ENCODE results near the gene IL17C.

Gene IL17C

GRCh38 chr16:88638323-88639230 is at the start of gene IL17C:
Gene IL17C, plus strand, starts transcription at chr16:88638572. Its CDS starts 70 bp downstream, at chr16:88638642.
- TF ChIP-seq POLR2A (IDR thresholded peaks at IDR 0.05; ENCODE audit: low read length): no peak
- TF ChIP-seq GATA1 (IDR thresholded peaks at IDR 0.05; ENCODE audit: low read depth, low read length): no peak
- DNase-seq: no peak

DNA sequence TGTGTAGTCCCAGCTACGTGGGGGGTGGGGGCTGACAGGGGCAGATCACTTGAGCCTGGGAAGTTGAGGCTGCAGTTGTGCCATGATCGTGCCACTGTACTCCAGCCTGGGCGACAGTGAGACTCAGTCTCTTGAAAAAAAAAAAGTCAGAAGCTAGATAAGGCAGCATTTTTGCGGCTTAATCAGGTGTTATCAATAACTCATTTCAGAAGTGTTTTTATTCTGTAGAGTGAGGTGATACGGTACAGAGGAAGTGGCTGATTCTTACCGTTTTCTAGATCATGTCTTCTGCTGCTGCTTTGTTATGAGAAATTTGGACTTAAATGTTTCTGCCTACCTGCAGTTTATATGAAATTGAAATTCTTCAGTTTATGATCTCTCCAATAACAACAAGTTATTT is 49.6 kb upstream of the IL17C start:
- TF ChIP-seq GATA1 (IDR thresholded peaks at IDR 0.05; ENCODE audit: low read depth, low read length): no peak
- no peak for TF ChIP-seq POLR2A (IDR thresholded peaks at IDR 0.05; ENCODE audit: low read length)
- DNase-seq: no peak

DNA sequence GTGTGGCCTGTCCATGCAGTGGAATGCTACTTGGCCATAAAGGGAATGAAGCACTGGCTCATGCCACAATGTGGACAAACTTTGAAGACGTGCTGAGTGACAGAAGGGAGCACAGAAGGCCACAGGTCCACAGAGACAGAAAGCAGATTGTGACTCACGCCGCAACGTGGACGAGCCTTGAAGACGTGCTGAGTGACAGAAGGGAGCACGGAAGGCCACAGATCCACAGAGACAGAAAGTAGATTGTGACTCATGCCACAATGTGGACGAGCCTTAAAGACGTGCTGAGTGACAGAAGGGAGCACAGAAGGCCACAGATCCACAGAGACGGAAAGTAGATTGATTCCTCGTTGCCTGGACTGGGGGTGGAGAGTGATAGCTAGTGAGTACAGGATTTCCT is 48.9 kb upstream of the IL17C start:
- DNase-seq: no peak
- TF ChIP-seq POLR2A (IDR thresholded peaks at IDR 0.05; ENCODE audit: low read length) (no peak), GATA1 (IDR thresholded peaks at IDR 0.05; ENCODE audit: low read depth, low read length) (no peak)

DNA sequence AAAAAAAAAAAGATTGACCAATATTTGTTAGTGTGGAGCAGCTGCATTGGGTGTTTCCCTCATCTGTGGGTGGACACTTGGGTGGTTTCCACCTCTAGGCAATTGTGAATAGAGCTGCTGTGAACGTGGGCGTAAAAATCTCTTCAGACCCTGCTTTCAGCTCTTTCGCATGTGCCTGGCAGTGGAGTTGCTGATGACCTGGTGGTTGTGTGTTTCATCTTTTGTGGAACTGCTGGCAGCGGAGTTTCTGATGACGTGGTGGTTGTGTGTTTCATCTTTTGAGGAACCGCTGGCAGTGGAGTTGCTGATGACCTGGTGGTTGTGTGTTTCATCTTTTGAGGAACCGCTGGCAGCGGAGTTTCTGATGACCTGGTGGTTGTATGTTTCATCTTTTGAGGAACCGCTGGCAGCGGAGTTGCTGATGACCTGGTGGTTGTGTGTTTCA is 46.8 kb upstream of the IL17C start:
- TF ChIP-seq GATA1 (IDR thresholded peaks at IDR 0.05; ENCODE audit: low read depth, low read length) (no peak), POLR2A (IDR thresholded peaks at IDR 0.05; ENCODE audit: low read length) (no peak)
- DNase-seq: no peak

GRCh38 chr16:88593061-88593460 is 45.3 kb upstream of the IL17C start:
- no peak for TF ChIP-seq POLR2A (IDR thresholded peaks at IDR 0.05; ENCODE audit: low read length)
- TF ChIP-seq GATA1 (IDR thresholded peaks at IDR 0.05; ENCODE audit: low read depth, low read length): no peak
- DNase-seq: no peak

DNA sequence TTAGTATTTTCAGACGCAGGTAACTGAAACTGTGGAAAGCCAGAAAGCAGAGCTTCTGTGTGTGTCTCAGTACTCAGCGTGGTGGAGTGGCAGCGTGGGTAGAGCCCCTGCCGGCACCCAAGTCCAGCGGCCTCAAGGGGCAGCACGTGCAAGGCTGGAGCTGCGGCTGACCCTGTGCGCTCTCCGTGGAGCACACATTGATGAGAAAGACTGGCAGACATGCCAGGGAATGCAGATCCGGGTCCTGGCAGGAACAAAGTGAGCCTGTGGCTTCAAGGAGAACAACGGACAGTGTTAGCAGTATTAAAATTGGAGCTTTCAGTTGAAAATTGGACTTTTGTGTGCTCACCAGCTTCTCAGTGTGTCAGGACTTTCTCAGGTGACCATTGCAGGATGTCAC is 44.9 kb upstream of the IL17C start:
- TF ChIP-seq GATA1 (IDR thresholded peaks at IDR 0.05; ENCODE audit: low read depth, low read length): no peak
- DNase-seq: no peak

DNA sequence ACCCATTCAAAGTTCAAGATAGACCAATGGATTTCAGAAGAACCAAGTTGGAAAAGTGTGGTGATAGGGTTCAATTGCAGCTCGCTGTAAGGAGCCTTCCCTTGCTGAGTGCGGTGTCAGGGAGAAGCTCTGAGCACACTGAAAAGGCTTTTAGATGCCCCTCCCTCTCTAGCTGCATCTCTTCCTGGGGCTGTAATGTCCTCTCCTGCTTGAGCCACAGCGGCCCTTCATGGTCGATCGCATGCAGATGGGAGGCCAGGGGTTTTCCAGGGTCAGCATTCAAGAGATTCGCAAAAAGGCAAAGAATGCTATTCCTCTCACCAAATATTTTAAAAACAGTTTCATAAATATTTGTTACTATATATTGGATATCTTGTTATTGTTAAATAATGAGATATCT is 44.5 kb upstream of the IL17C start:
- no peak for TF ChIP-seq POLR2A (IDR thresholded peaks at IDR 0.05; ENCODE audit: low read length)
- TF ChIP-seq GATA1 (IDR thresholded peaks at IDR 0.05; ENCODE audit: low read depth, low read length): no peak
- DNase-seq: no peak

GRCh38 chr16:88595101-88595500 is 43.3 kb upstream of the IL17C start:
- no peak for TF ChIP-seq GATA1 (IDR thresholded peaks at IDR 0.05; ENCODE audit: low read depth, low read length)
- no peak for TF ChIP-seq POLR2A (IDR thresholded peaks at IDR 0.05; ENCODE audit: low read length)
- no peak for DNase-seq

GRCh38 chr16:88595921-88596320 is 42.5 kb upstream of the IL17C start:
- no peak for TF ChIP-seq GATA1 (IDR thresholded peaks at IDR 0.05; ENCODE audit: low read depth, low read length)
- TF ChIP-seq POLR2A (IDR thresholded peaks at IDR 0.05; ENCODE audit: low read length): no peak

DNA sequence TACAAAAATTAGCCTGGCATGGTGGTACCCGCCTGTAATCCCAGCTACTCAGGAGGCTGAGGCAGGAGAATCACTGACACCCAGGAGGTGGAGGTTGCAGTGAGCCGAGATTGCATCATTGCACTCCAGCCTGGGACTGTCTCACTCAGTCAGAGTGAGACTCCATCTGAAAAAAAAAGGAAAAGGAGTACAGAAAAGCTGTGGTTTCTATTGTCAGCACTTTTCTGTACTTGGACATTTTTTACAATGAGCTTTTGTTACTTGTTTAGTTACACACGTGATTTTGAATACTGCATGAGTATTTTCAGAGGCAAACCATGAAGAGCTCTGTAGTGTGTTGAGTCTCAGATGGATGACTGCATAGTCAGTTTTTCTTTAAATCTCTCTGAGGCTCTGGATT is 41.9 kb upstream of the IL17C start:
- no peak for TF ChIP-seq POLR2A (IDR thresholded peaks at IDR 0.05; ENCODE audit: low read length)
- TF ChIP-seq GATA1 (IDR thresholded peaks at IDR 0.05; ENCODE audit: low read depth, low read length): no peak
- DNase-seq: no peak

More at GRCh38 chr16:88595921-88596320, 42.5 kb upstream of the IL17C start:
- DNase-seq: no peak

- no peak for DNase-seq
- TF ChIP-seq GATA1 (IDR thresholded peaks at IDR 0.05; ENCODE audit: low read depth, low read length): no peak
- no peak for TF ChIP-seq POLR2A (IDR thresholded peaks at IDR 0.05; ENCODE audit: low read length)
Measured at GRCh38 chr16:88597856-88598491, 40.4 kb upstream of the IL17C start.

DNA sequence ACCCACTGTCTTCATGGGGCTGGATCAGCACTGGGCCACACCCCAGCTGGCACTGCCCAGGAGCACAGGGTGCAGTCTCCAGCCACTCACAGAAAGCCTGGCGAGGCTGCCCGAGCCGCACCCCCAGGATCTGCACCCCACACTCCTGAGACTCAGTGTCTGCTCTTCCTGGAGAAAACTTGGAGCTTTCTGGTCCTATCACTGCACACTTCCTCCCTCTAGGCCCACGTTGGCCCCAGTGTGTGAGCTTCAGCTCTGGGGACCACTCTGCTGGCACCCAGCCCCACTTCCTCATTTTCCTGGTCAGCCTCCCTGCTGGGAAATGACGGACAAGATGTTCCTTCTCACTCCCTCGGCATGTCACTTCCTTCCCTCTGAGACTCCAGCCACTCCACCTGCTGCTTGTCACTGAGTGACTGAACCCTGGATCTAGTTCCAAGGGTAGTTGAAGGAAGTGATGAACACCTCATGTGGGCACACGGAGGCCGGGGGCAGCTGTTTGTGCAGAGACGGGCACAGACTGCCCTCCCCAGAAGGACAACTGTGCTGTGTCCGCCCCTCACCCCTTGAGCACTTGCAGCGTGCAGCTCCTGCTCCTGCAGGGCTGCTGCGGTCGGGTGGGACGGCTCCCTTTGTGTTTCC is 39.2 kb upstream of the IL17C start:
- TF ChIP-seq GATA1 (IDR thresholded peaks at IDR 0.05; ENCODE audit: low read depth, low read length) (no peak), POLR2A (IDR thresholded peaks at IDR 0.05; ENCODE audit: low read length) (no peak)
- no peak for DNase-seq

DNA sequence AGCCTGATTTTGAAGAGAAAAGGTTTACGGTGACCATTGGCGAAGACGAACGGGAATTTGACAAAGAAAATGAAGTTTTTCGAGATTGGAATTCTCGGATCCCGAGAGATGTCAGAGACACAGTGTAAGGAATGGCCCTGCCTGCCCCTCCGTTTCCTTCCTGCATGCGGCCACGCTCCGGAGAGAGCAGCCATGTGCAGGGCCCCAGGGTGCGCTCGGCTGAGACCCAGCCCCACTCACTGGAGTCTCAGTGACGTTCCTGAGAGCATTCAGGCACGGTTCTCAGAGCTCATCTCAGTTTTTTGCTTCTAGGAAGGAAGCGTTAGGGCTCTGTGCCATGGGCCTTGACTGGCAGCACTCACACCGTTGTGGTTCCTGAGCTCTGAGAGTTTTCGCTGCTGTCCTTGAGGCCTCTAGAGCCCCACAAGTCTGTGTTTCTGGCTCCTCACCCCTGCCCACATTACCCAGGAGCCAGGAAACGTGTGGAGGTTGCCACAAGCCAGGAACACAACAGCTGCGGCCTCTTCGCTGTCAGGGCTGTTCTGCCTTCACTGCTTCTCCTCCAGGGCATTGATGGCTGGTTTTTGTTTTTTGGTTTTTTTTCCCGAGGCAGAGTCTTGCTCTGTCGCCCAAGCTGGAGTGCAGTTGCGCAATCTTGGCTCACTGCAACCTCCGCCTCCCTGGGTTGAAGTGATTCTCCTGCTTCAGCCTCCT is 38.4 kb upstream of the IL17C start:
- DNase-seq: no peak
- TF ChIP-seq GATA1 (IDR thresholded peaks at IDR 0.05; ENCODE audit: low read depth, low read length): no peak
- no peak for TF ChIP-seq POLR2A (IDR thresholded peaks at IDR 0.05; ENCODE audit: low read length)

DNA sequence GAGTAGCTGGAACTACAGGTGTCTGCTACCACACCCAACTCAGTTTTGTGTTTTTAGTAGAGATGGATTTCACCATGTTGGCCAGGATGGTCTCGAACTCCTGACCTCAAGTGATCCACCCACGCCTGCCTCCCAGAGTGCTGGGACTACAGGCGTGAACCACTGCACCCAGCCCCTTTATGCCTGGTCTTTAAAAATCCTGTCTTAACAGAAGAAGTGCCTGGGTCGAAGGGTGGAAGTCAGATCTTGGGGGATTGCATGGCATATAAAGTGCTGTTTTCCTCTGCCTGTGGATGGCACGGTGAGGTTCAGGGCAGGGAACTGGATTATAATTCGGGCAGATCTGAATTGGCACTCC is 37.9 kb upstream of the IL17C start:
- DNase-seq: no peak
- no peak for TF ChIP-seq GATA1 (IDR thresholded peaks at IDR 0.05; ENCODE audit: low read depth, low read length)
- no peak for TF ChIP-seq POLR2A (IDR thresholded peaks at IDR 0.05; ENCODE audit: low read length)
